ENCODE measurements around the gene MACO1.
A peak's percentile ranks its signal among the peaks of the same experiment; 100 is the strongest.

Gene MACO1

GRCh38 chr1:25461849-25462248 lies 31.2 kb downstream of the MACO1 start:
- Mint-ChIP-seq H3K4me3 (no peak overlapping the region), H3K9me3 (no peaks in the 10 kb centered on the region), H3K27me3 (no peaks in the 10 kb centered on the region), H3K27ac (no peak overlapping the region), H3K4me1 (peaks cover 5% of the 10 kb centered on the region)
- ATAC-seq (no peak), DNase-seq (no peak)

- H3K9me3 Mint-ChIP-seq = no peaks in the 10 kb centered on the region
- no peak for ATAC-seq
- no peak overlapping the region for H3K4me3 Mint-ChIP-seq
- peaks cover 14% of the 10 kb centered on the region for H3K4me1 Mint-ChIP-seq
- no peak for DNase-seq
- H3K27ac Mint-ChIP-seq = no peak overlapping the region
- no peaks in the 10 kb centered on the region for H3K27me3 Mint-ChIP-seq
Measured at GRCh38 chr1:25462732-25463131, 32.0 kb downstream of the MACO1 start.

GRCh38 chr1:25467193-25467592 lies 36.5 kb downstream of the MACO1 start:
- ATAC-seq (peak; percentile 59), DNase-seq (no peak)
- peaks cover 28% of the 10 kb centered on the region for H3K4me1 Mint-ChIP-seq
- H3K27ac Mint-ChIP-seq = peak overlapping the region; percentile 42 to 63
- no peaks in the 10 kb centered on the region for H3K27me3 Mint-ChIP-seq
- H3K4me3 Mint-ChIP-seq = peak overlapping the region; percentile 49 to 53
- H3K9me3 Mint-ChIP-seq = no peaks in the 10 kb centered on the region

- ATAC-seq (no peak), DNase-seq (no peak)
- no peaks in the 10 kb centered on the region for H3K9me3 Mint-ChIP-seq
- peaks cover 32% of the 10 kb centered on the region for H3K4me1 Mint-ChIP-seq
- peak overlapping the region; percentile 42 to 63 for H3K27ac Mint-ChIP-seq
- peak overlapping the region; percentile 49 to 53 for H3K4me3 Mint-ChIP-seq
- H3K27me3 Mint-ChIP-seq = no peaks in the 10 kb centered on the region
Measured at GRCh38 chr1:25467616-25468015, 36.9 kb downstream of the MACO1 start.

- Mint-ChIP-seq H3K27ac (no peak overlapping the region), H3K4me1 (peaks cover 36% of the 10 kb centered on the region), H3K4me3 (no peak overlapping the region), H3K27me3 (no peaks in the 10 kb centered on the region), H3K9me3 (no peaks in the 10 kb centered on the region)
- no peak for ATAC-seq
- DNase-seq = no peak
Measured at GRCh38 chr1:25468033-25468432, 37.3 kb downstream of the MACO1 start.

GRCh38 chr1:25469177-25469576 lies 38.5 kb downstream of the MACO1 start:
- Mint-ChIP-seq H3K27ac (no peak overlapping the region), H3K9me3 (no peaks in the 10 kb centered on the region), H3K4me1 (peaks cover 48% of the 10 kb centered on the region), H3K27me3 (no peaks in the 10 kb centered on the region), H3K4me3 (no peak overlapping the region)
- no peak for DNase-seq
- peak; percentile 67 for ATAC-seq

GRCh38 chr1:25472471-25472870 lies 41.8 kb downstream of the MACO1 start:
- no peaks in the 10 kb centered on the region for H3K27me3 Mint-ChIP-seq

GRCh38 chr1:25473653-25474225 lies 43.0 kb downstream of the MACO1 start:
- peak overlapping the region; percentile 85 to 89 for H3K27ac Mint-ChIP-seq

More at GRCh38 chr1:25472471-25472870, 41.8 kb downstream of the MACO1 start:
- peak; percentile 50 for ATAC-seq
- H3K27ac Mint-ChIP-seq = peak overlapping the region; percentile 21 to 57
- no peaks in the 10 kb centered on the region for H3K9me3 Mint-ChIP-seq
- DNase-seq = no peak
- H3K4me1 Mint-ChIP-seq = peaks cover 68% of the 10 kb centered on the region
- H3K4me3 Mint-ChIP-seq = peak overlapping the region; percentile 60 to 73

GRCh38 chr1:25474439-25475047 lies 43.8 kb downstream of the MACO1 start:
- Mint-ChIP-seq H3K4me3 (peak overlapping the region; percentile 72 to 75), H3K27me3 (no peaks in the 10 kb centered on the region), H3K4me1 (peaks cover 59% of the 10 kb centered on the region), H3K9me3 (no peaks in the 10 kb centered on the region), H3K27ac (peak overlapping the region; percentile 69 to 95)
- no peak for DNase-seq
- no peak for ATAC-seq

More at GRCh38 chr1:25473653-25474225, 43.0 kb downstream of the MACO1 start:
- Mint-ChIP-seq H3K4me1 (peaks cover 59% of the 10 kb centered on the region), H3K27me3 (no peaks in the 10 kb centered on the region), H3K4me3 (peak overlapping the region; percentile 75 to 77), H3K9me3 (no peaks in the 10 kb centered on the region)
- ATAC-seq = peak; percentile 66
- DNase-seq = no peak

- Mint-ChIP-seq H3K9me3 (no peaks in the 10 kb centered on the region), H3K27me3 (no peaks in the 10 kb centered on the region), H3K4me3 (peak overlapping the region in 1 of 2 donors; percentile 8), H3K27ac (peak overlapping the region; percentile 65 to 87), H3K4me1 (peaks cover 61% of the 10 kb centered on the region)
- DNase-seq (no peak), ATAC-seq (peak; percentile 81)
Measured at GRCh38 chr1:25476186-25477097, 45.7 kb downstream of the MACO1 start.

GRCh38 chr1:25477448-25478034 lies 46.8 kb downstream of the MACO1 start:
- H3K27ac Mint-ChIP-seq = peak overlapping the region in 1 of 2 donors; percentile 52
- no peak for DNase-seq
- H3K4me1 Mint-ChIP-seq = peaks cover 57% of the 10 kb centered on the region
- ATAC-seq = peak; percentile 53
- H3K27me3 Mint-ChIP-seq = no peaks in the 10 kb centered on the region
- H3K4me3 Mint-ChIP-seq = no peak overlapping the region
- no peaks in the 10 kb centered on the region for H3K9me3 Mint-ChIP-seq

GRCh38 chr1:25478633-25479032 lies 47.9 kb downstream of the MACO1 start:
- Mint-ChIP-seq H3K27ac (no peak overlapping the region), H3K9me3 (no peaks in the 10 kb centered on the region), H3K4me3 (no peak overlapping the region), H3K4me1 (peaks cover 46% of the 10 kb centered on the region), H3K27me3 (no peaks in the 10 kb centered on the region)
- ATAC-seq = no peak
- DNase-seq = no peak

- Mint-ChIP-seq H3K4me3 (no peak overlapping the region), H3K4me1 (peaks cover 18% of the 10 kb centered on the region), H3K27me3 (no peaks in the 10 kb centered on the region), H3K9me3 (no peaks in the 10 kb centered on the region), H3K27ac (no peak overlapping the region)
- DNase-seq = no peak
- no peak for ATAC-seq
Measured at GRCh38 chr1:25481625-25482024, 50.9 kb downstream of the MACO1 start.

GRCh38 chr1:25482211-25482610 lies 51.5 kb downstream of the MACO1 start:
- Mint-ChIP-seq H3K4me3 (no peak overlapping the region), H3K27me3 (no peaks in the 10 kb centered on the region), H3K27ac (peak overlapping the region in 1 of 2 donors; percentile 2), H3K4me1 (peaks cover 13% of the 10 kb centered on the region), H3K9me3 (no peaks in the 10 kb centered on the region)
- DNase-seq = no peak
- ATAC-seq = no peak

GRCh38 chr1:25484096-25484495 lies 53.4 kb downstream of the MACO1 start:
- Mint-ChIP-seq H3K9me3 (no peaks in the 10 kb centered on the region), H3K27me3 (no peaks in the 10 kb centered on the region), H3K4me3 (no peak overlapping the region), H3K4me1 (peaks cover 7% of the 10 kb centered on the region), H3K27ac (peak overlapping the region in 1 of 2 donors; percentile 54)
- ATAC-seq (no peak), DNase-seq (no peak)

Data from stimulated activated naive CD8-positive, alpha-beta T cell treated with anti-CD3 and anti-CD28 coated beads, Interleukin-15, amount 100 ng/mL, for 72 hours (primary cell).